Keratinocyte (primary cell): ENCODE measurements around the gene ADNP2. TPM values are rescaled to one million over a fixed set of nuclear protein-coding genes. Genes with fewer than 3 reads are reported as not detected.

Source experiments
- DNase-seq: peaks from one replicate; pipeline ENCODE4 v3.0.0-alpha.2; 2011; ENCODE audit warnings: low read depth, missing footprints, low spot score
- FAIRE-seq: peaks from 2 replicates; lab custom pipeline; 2011; peaks lifted over from hg19 to GRCh38; lab: Jason Lieb, UNC
- H2AFZ ChIP-seq: 2 replicates; pipeline ENCODE4 v1.6.0; 2012; ENCODE audit warnings: low read length, control low read depth, inconsistent platforms; ENCODE audit not compliant: control insufficient read depth
- H3K27ac ChIP-seq: 2 replicates; pipeline ENCODE4 v1.5.1; 2011; ENCODE audit warnings: low read length; ENCODE audit not compliant: control insufficient read depth, insufficient read depth
- H3K27me3 ChIP-seq: 3 replicates; pipeline ENCODE4 v1.6.0; 2011; ENCODE audit warnings: low read length; ENCODE audit not compliant: control insufficient read depth, insufficient read depth; ENCODE audit errors: extremely low read depth
- H3K36me3 ChIP-seq, 2 experiments: 2 replicates in 1 of 2; 3 replicates in 1 of 2; pipeline ENCODE4 v1.5.1; 2011; ENCODE audit warnings: low read length in 2 of 2, mild to moderate bottlenecking in 1 of 2; ENCODE audit not compliant: control insufficient read depth in 2 of 2, insufficient read depth in 2 of 2; ENCODE audit errors: extremely low read depth in 1 of 2
- H3K4me1 ChIP-seq: 3 replicates; pipeline ENCODE4 v1.5.1; 2011; ENCODE audit warnings: low read length; ENCODE audit not compliant: control insufficient read depth, insufficient read depth; ENCODE audit errors: extremely low read depth
- H3K4me2 ChIP-seq: 3 replicates; pipeline ENCODE4 v1.6.0; 2011; ENCODE audit warnings: low read depth, low read length; ENCODE audit not compliant: control insufficient read depth, insufficient read depth; ENCODE audit errors: extremely low read depth
- H3K4me3 ChIP-seq, 3 experiments: fragments of 200-600 bp in 1 of 3; sonication (generic) in 1 of 3; 2 replicates in 2 of 3; 3 replicates in 1 of 3; pipeline ENCODE4 v1.5.1; 2011 to 2016; ENCODE audit warnings: low read length in 3 of 3, mild to moderate bottlenecking in 3 of 3, control low read depth in 2 of 3, inconsistent platforms in 1 of 3, low read depth in 1 of 3, mixed read lengths in 1 of 3, mixed run types in 1 of 3, moderate library complexity in 1 of 3; ENCODE audit not compliant: control insufficient read depth in 2 of 3, insufficient read depth in 2 of 3; ENCODE audit errors: extremely low read depth in 1 of 3
- H3K79me2 ChIP-seq: 2 replicates; pipeline ENCODE4 v1.6.0; 2012; ENCODE audit warnings: low read length; ENCODE audit not compliant: control insufficient read depth, insufficient read depth
- H3K9ac ChIP-seq: 3 replicates; pipeline ENCODE4 v1.6.0; 2011; ENCODE audit warnings: low read length; ENCODE audit not compliant: control insufficient read depth, insufficient read depth; ENCODE audit errors: extremely low read depth
- H3K9me1 ChIP-seq: 3 replicates; pipeline ENCODE4 v1.6.0; 2011; ENCODE audit warnings: low read length; ENCODE audit not compliant: control insufficient read depth, insufficient read depth; ENCODE audit errors: extremely low read depth
- H3K9me3 ChIP-seq: 2 replicates; pipeline ENCODE4 v1.5.1; 2012; ENCODE audit warnings: low read depth, low read length; ENCODE audit not compliant: control insufficient read depth
- H4K20me1 ChIP-seq: 3 replicates; pipeline ENCODE4 v1.6.0; 2011; ENCODE audit warnings: low read length; ENCODE audit not compliant: control insufficient read depth, insufficient read depth; ENCODE audit errors: extremely low read depth
- EZH2 ChIP-seq: IDR thresholded peaks from one replicate; pipeline ENCODE4 v1.6.1; 2012; ENCODE audit warnings: inconsistent platforms, mild to moderate bottlenecking, low read length, moderate library complexity
- dilution Hi-C: fragments of 300-500 bp; cut with MboI; formaldehyde crosslinking; loops from one replicate; pipeline ENCODE4 v1.7.0; 2020; ENCODE audit warnings: low sequenced_read_pairs; ENCODE audit not compliant: extremely low pct_ligation_motif_present
- polyA plus RNA-seq, 5 experiments: library from polyadenylated mRNA; depleted of rRNA in 3 of 5; stranded (reverse) in 3 of 5; stranded (forward) in 1 of 5; unstranded in 1 of 5; fragments of >200 nt; gene quantifications; 1 replicate in 1 of 5; 2 replicates in 3 of 5; 3 replicates in 1 of 5; pipeline versions ENCODE4 v1.2.1 to v1.2.3, GENCODE V29; 2011 to 2012; ENCODE audit warnings: missing spikeins in 2 of 5, low read depth in 1 of 5, low replicate concordance in 1 of 5
- TF ChIP-seq, protein P1 (sequence below), 3 experiments: IDR thresholded peaks in 1 of 3; conservative IDR thresholded peaks in 1 of 3; optimal IDR thresholded peaks in 1 of 3; 2 replicates in 2 of 3; 3 replicates in 1 of 3; pipeline versions ENCODE3 to v1.5.1; 2011; ENCODE audit warnings: low read length in 3 of 3, mild to moderate bottlenecking in 3 of 3, moderate library complexity in 2 of 3, control low read depth in 1 of 3, inconsistent platforms in 1 of 3; ENCODE audit not compliant: insufficient read depth in 2 of 3; ENCODE audit errors: extremely low read depth in 1 of 3

ADNP2 gene
- polyA plus RNA-seq, 1 donor (not counting 4 experiments of a cell fraction or from before 2014, with no cell fraction given): 11.3 TPM

GRCh38 chr18:80065705-80066104 lies 43.4 kb upstream of the ADNP2 start:
- H2AFZ ChIP-seq: no peak overlapping the region
- H3K9ac ChIP-seq: no peak overlapping the region
- H3K79me2 ChIP-seq: no peaks in the 10 kb centered on the region
- no peaks in the 10 kb centered on the region for H3K36me3 ChIP-seq
- H3K4me2 ChIP-seq: no peak overlapping the region
- dilution Hi-C loops: no loop called here
- FAIRE-seq: no peak
- no peak for DNase-seq
- no peak overlapping the region for H3K4me3 ChIP-seq
- TF ChIP-seq, protein P1, sequence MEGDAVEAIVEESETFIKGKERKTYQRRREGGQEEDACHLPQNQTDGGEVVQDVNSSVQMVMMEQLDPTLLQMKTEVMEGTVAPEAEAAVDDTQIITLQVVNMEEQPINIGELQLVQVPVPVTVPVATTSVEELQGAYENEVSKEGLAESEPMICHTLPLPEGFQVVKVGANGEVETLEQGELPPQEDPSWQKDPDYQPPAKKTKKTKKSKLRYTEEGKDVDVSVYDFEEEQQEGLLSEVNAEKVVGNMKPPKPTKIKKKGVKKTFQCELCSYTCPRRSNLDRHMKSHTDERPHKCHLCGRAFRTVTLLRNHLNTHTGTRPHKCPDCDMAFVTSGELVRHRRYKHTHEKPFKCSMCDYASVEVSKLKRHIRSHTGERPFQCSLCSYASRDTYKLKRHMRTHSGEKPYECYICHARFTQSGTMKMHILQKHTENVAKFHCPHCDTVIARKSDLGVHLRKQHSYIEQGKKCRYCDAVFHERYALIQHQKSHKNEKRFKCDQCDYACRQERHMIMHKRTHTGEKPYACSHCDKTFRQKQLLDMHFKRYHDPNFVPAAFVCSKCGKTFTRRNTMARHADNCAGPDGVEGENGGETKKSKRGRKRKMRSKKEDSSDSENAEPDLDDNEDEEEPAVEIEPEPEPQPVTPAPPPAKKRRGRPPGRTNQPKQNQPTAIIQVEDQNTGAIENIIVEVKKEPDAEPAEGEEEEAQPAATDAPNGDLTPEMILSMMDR (optimal IDR thresholded peaks at IDR 0.05 in 1 of 3, IDR thresholded peaks at IDR 0.05 in 1 of 3, conservative IDR thresholded peaks at IDR 0.05 in 1 of 3; ENCODE audit: extremely low read depth in 1 of 3, insufficient read depth in 2 of 3, low read length in 3 of 3): no peak
- no peak for TF ChIP-seq EZH2
- H3K9me3 ChIP-seq: no peaks in the 10 kb centered on the region
- H3K4me1 ChIP-seq: peaks cover 6% of the 10 kb centered on the region
- H3K27ac ChIP-seq: no peak overlapping the region
- H3K27me3 ChIP-seq: no peaks in the 10 kb centered on the region
- no peaks in the 10 kb centered on the region for H4K20me1 ChIP-seq
- H3K9me1 ChIP-seq: no peaks in the 10 kb centered on the region

- no peaks in the 10 kb centered on the region for H3K9me3 ChIP-seq
- DNase-seq (no peak), FAIRE-seq (no peak)
- H3K79me2 ChIP-seq: no peaks in the 10 kb centered on the region
- no peaks in the 10 kb centered on the region for H3K9me1 ChIP-seq
- no peak for TF ChIP-seq EZH2
- TF ChIP-seq, protein P1 (optimal IDR thresholded peaks at IDR 0.05 in 1 of 3, IDR thresholded peaks at IDR 0.05 in 1 of 3, conservative IDR thresholded peaks at IDR 0.05 in 1 of 3; ENCODE audit: extremely low read depth in 1 of 3, insufficient read depth in 2 of 3, low read length in 3 of 3): no peak
- H3K9ac ChIP-seq: no peak overlapping the region
- H3K4me3 ChIP-seq: no peak overlapping the region
- dilution Hi-C loops: no loop called here
- H2AFZ ChIP-seq: no peak overlapping the region
- peaks cover 6% of the 10 kb centered on the region for H3K4me1 ChIP-seq
- H4K20me1 ChIP-seq: no peaks in the 10 kb centered on the region
- no peak overlapping the region for H3K27ac ChIP-seq
- no peaks in the 10 kb centered on the region for H3K36me3 ChIP-seq
- no peaks in the 10 kb centered on the region for H3K27me3 ChIP-seq
- no peak overlapping the region for H3K4me2 ChIP-seq
Observed at GRCh38 chr18:80067321-80067720, 41.7 kb upstream of the ADNP2 start.
